ENCODE results near the gene GPR42. TPM values are rescaled to one million over a fixed set of nuclear protein-coding genes. Genes with fewer than 3 reads are reported as not detected.

GPR42 gene
- total and polyA plus RNA-seq, 10 of the 15 experiments (the other 5 are each of a cell fraction or from before 2014, with no cell fraction given): 0.13 TPM; not detected in 9

GRCh38 chr19:35352448-35353304 lies 18.2 kb upstream of the GPR42 start:
- Histone ChIP-seq H3K9ac (ENCODE audit: control insufficient read depth, insufficient read depth, low read length) (no peak overlapping the region; the same call in 1 of the 2 replicates), H4K20me1 (ENCODE audit: control insufficient read depth, insufficient read depth) (no peaks in the 10 kb centered on the region), H3K36me3 (ENCODE audit: control insufficient read depth in 2 of 2, insufficient read depth in 2 of 2, low read length in 1 of 2) (no peaks in the 10 kb centered on the region), H3K79me2 (ENCODE audit: control insufficient read depth, insufficient read depth, low read length) (no peaks in the 10 kb centered on the region), H3K4me3 (no peak overlapping the region), H3K27me3 (replicated peaks in 1 of 2; ENCODE audit: control insufficient read depth in 2 of 2, insufficient read depth in 2 of 2, low read length in 1 of 2) (no peaks in the 10 kb centered on the region), H3K27ac (ENCODE audit: control insufficient read depth, insufficient read depth) (no peak overlapping the region; the same call in 1 of the 2 replicates), H3K9me3 (replicated peaks; ENCODE audit: control insufficient read depth, insufficient read depth, low read length) (no peaks in the 10 kb centered on the region), H3K4me1 (ENCODE audit: control insufficient read depth, insufficient read depth, low read length) (peaks cover 44% of the 10 kb centered on the region), H2AFZ (ENCODE audit: control insufficient read depth, low read depth, low read length) (peak overlapping the region; percentile 78), H3K4me2 (ENCODE audit: control insufficient read depth, insufficient read depth) (peak overlapping the region; percentile 57)
- intact Hi-C loops (cut with micrococcal nuclease; ENCODE audit: unreplicated experiment): loop anchor here (1.0 to 2.0 kb wide), 5 partner anchors 49 to 143 kb away; no protein-coding TSS in a partner anchor
- 15% methylated on average over 30 of the region's 32 CpGs for WGBS (ENCODE audit: insufficient coverage, insufficient replicate concordance, low lambda C conversion rate, missing lambda C conversion rate)
- peak; percentile 87 for FAIRE-seq
- SMC1A ChIA-PET (ENCODE audit: uncharacterized antibody, unreplicated experiment): interaction anchor here (0.7 to 7.1 kb wide), 35 partner anchors 9 to 340 kb away, joined by 3 to 134 read pairs (median 5); partner anchors contain the start of gene FFAR2
- CTCF ChIA-PET: interaction anchor here (0.8 to 6.7 kb wide), 50 partner anchors 9 to 240 kb away, joined by 3 to 168 read pairs (median 6); partner anchors contain the start of gene USF2
- RAD21 ChIA-PET (ENCODE audit: unreplicated experiment): interaction anchor here (0.9 to 6.8 kb wide), 33 partner anchors 9 to 344 kb away, joined by 3 to 143 read pairs (median 5); no protein-coding TSS in a partner anchor
- peak; percentile 73 for DNase-seq (ENCODE audit: low read depth, low spot score)
- in situ Hi-C loops (cut with MboI): no loop called here
- POLR2A ChIA-PET: interaction anchor here (0.6 to 5.5 kb wide), 14 partner anchors 19 to 155 kb away, joined by 3 to 35 read pairs (median 8); no protein-coding TSS in a partner anchor
- peak; percentile 54 for ATAC-seq
- no TSS peak for BruUV-seq (replicated peaks)
- TF ChIP-seq GATAD2B (conservative IDR thresholded peaks at IDR 0.05; ENCODE audit: low read depth): peak; percentile 41; the same call in 1 of the 2 replicates
- TF ChIP-seq SREBF2 (IDR thresholded peaks at IDR 0.05; ENCODE audit: low read length): no peak
- peak; percentile 55; the same call in 1 of the 2 replicates for TF ChIP-seq SMARCA5 (IDR thresholded peaks at IDR 0.05)
- TF ChIP-seq, protein P1, sequence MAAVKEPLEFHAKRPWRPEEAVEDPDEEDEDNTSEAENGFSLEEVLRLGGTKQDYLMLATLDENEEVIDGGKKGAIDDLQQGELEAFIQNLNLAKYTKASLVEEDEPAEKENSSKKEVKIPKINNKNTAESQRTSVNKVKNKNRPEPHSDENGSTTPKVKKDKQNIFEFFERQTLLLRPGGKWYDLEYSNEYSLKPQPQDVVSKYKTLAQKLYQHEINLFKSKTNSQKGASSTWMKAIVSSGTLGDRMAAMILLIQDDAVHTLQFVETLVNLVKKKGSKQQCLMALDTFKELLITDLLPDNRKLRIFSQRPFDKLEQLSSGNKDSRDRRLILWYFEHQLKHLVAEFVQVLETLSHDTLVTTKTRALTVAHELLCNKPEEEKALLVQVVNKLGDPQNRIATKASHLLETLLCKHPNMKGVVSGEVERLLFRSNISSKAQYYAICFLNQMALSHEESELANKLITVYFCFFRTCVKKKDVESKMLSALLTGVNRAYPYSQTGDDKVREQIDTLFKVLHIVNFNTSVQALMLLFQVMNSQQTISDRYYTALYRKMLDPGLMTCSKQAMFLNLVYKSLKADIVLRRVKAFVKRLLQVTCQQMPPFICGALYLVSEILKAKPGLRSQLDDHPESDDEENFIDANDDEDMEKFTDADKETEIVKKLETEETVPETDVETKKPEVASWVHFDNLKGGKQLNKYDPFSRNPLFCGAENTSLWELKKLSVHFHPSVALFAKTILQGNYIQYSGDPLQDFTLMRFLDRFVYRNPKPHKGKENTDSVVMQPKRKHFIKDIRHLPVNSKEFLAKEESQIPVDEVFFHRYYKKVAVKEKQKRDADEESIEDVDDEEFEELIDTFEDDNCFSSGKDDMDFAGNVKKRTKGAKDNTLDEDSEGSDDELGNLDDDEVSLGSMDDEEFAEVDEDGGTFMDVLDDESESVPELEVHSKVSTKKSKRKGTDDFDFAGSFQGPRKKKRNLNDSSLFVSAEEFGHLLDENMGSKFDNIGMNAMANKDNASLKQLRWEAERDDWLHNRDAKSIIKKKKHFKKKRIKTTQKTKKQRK (IDR thresholded peaks at IDR 0.05; ENCODE audit: low read depth, low read length): no peak
- TF ChIP-seq YBX1 (IDR thresholded peaks at IDR 0.05): no peak
- TF ChIP-seq ZBTB33 (IDR thresholded peaks at IDR 0.05): no peak
- TF ChIP-seq REST (IDR thresholded peaks at IDR 0.05; ENCODE audit: low read depth, low read length): no peak
- no peak for TF ChIP-seq E2F4 (IDR thresholded peaks at IDR 0.05; ENCODE audit: low read depth, low read length)
- TF ChIP-seq DPF2 (IDR thresholded peaks at IDR 0.05): 0 out of 2 replicates have a peak, but pooled peaks have one; percentile 34
- no peak for TF ChIP-seq RELA (IDR thresholded peaks at IDR 0.05; ENCODE audit: borderline replicate concordance, partially characterized antibody)

All from GM12878 (cell line).